ENCODE measurements around the gene BAIAP3.

GRCh38 chr16:1330931-1331711 lies 2.3 kb upstream of the BAIAP3 start:
- TF ChIP-seq CTCF (IDR thresholded peaks at IDR 0.05; ENCODE audit: poor library complexity, severe bottlenecking): no peak
- no peak for TF ChIP-seq TAF1 (IDR thresholded peaks at IDR 0.05; ENCODE audit: low read depth)
- TF ChIP-seq, protein P1, sequence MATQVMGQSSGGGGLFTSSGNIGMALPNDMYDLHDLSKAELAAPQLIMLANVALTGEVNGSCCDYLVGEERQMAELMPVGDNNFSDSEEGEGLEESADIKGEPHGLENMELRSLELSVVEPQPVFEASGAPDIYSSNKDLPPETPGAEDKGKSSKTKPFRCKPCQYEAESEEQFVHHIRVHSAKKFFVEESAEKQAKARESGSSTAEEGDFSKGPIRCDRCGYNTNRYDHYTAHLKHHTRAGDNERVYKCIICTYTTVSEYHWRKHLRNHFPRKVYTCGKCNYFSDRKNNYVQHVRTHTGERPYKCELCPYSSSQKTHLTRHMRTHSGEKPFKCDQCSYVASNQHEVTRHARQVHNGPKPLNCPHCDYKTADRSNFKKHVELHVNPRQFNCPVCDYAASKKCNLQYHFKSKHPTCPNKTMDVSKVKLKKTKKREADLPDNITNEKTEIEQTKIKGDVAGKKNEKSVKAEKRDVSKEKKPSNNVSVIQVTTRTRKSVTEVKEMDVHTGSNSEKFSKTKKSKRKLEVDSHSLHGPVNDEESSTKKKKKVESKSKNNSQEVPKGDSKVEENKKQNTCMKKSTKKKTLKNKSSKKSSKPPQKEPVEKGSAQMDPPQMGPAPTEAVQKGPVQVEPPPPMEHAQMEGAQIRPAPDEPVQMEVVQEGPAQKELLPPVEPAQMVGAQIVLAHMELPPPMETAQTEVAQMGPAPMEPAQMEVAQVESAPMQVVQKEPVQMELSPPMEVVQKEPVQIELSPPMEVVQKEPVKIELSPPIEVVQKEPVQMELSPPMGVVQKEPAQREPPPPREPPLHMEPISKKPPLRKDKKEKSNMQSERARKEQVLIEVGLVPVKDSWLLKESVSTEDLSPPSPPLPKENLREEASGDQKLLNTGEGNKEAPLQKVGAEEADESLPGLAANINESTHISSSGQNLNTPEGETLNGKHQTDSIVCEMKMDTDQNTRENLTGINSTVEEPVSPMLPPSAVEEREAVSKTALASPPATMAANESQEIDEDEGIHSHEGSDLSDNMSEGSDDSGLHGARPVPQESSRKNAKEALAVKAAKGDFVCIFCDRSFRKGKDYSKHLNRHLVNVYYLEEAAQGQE (IDR thresholded peaks at IDR 0.05; ENCODE audit: borderline replicate concordance): no peak
- no peak for TF ChIP-seq RAD21 (conservative IDR thresholded peaks at IDR 0.05)
- no peak for TF ChIP-seq EZH2 (IDR thresholded peaks at IDR 0.05; ENCODE audit: borderline replicate concordance, insufficient read depth, low read length, poor library complexity, severe bottlenecking)
- TF ChIP-seq EP300 (conservative IDR thresholded peaks at IDR 0.05; ENCODE audit: poor library complexity, severe bottlenecking): no peak

Measured in neural cell (in vitro differentiated cells).